ENCODE measurements around the gene SLC35E1.

The SLC35E1 gene

DNA sequence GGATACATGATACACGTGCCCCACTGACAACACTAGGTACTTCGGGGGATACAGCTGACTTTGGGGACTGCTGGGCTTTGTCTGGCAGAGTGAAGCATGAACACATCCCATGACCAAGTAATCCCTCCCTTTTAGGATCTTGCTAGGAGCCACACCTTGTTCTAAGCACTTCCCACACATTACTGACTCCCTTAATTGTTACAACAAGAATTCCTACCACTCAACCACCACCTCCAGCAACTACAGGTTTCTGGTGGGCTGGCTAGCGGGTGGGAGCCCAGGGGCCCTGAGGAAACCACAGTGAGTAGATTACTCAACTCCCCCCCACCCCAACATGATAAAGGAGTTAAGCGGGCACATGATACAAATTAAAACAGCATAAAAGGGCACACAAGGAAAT, 7.2 kb upstream of the SLC35E1 start:
- H3K4me1 ChIP-seq (ENCODE audit: insufficient read depth, poor library complexity, severe bottlenecking): peaks cover 7% of the 10 kb centered on the region
- no peaks in the 10 kb centered on the region for H3K9me3 ChIP-seq (ENCODE audit: severe bottlenecking)
- H3K36me3 ChIP-seq (ENCODE audit: low read depth): peaks cover 23% of the 10 kb centered on the region
- no peaks in the 10 kb centered on the region for H3K27me3 ChIP-seq (ENCODE audit: insufficient read depth, poor library complexity, severe bottlenecking)
- ATAC-seq (ENCODE audit: low read depth) (no peak), DNase-seq (ENCODE audit: low spot score) (no peak)
- H3K4me3 ChIP-seq (ENCODE audit: severe bottlenecking): no peak overlapping the region
- no peak overlapping the region for H3K27ac ChIP-seq (ENCODE audit: poor library complexity, severe bottlenecking)
- no peak for TF ChIP-seq CTCF (IDR thresholded peaks at IDR 0.05; ENCODE audit: poor library complexity, severe bottlenecking)

- H3K27me3 ChIP-seq (ENCODE audit: insufficient read depth, poor library complexity, severe bottlenecking): no peaks in the 10 kb centered on the region
- H3K27ac ChIP-seq (ENCODE audit: poor library complexity, severe bottlenecking): no peak overlapping the region
- H3K4me3 ChIP-seq (ENCODE audit: severe bottlenecking): no peak overlapping the region
- TF ChIP-seq CTCF (IDR thresholded peaks at IDR 0.05; ENCODE audit: poor library complexity, severe bottlenecking): no peak
- ATAC-seq (ENCODE audit: low read depth): no peak
- no peak for DNase-seq (ENCODE audit: low spot score)
- no peaks in the 10 kb centered on the region for H3K9me3 ChIP-seq (ENCODE audit: severe bottlenecking)
- peaks cover 23% of the 10 kb centered on the region for H3K36me3 ChIP-seq (ENCODE audit: low read depth)
- H3K4me1 ChIP-seq (ENCODE audit: insufficient read depth, poor library complexity, severe bottlenecking): peaks cover 4% of the 10 kb centered on the region
Observed at GRCh38 chr19:16577531-16577985, 5.3 kb upstream of the SLC35E1 start.

GRCh38 chr19:16576690-16577530, 4.7 kb upstream of the SLC35E1 start:
- Histone ChIP-seq H3K9me3 (ENCODE audit: severe bottlenecking) (no peaks in the 10 kb centered on the region), H3K36me3 (ENCODE audit: low read depth) (peaks cover 23% of the 10 kb centered on the region), H3K27ac (ENCODE audit: poor library complexity, severe bottlenecking) (no peak overlapping the region), H3K4me3 (ENCODE audit: severe bottlenecking) (no peak overlapping the region), H3K4me1 (ENCODE audit: insufficient read depth, poor library complexity, severe bottlenecking) (peaks cover 4% of the 10 kb centered on the region), H3K27me3 (ENCODE audit: insufficient read depth, poor library complexity, severe bottlenecking) (no peaks in the 10 kb centered on the region)
- DNase-seq (ENCODE audit: low spot score): no peak
- ATAC-seq (ENCODE audit: low read depth): no peak
- TF ChIP-seq CTCF (IDR thresholded peaks at IDR 0.05; ENCODE audit: poor library complexity, severe bottlenecking): no peak

DNA sequence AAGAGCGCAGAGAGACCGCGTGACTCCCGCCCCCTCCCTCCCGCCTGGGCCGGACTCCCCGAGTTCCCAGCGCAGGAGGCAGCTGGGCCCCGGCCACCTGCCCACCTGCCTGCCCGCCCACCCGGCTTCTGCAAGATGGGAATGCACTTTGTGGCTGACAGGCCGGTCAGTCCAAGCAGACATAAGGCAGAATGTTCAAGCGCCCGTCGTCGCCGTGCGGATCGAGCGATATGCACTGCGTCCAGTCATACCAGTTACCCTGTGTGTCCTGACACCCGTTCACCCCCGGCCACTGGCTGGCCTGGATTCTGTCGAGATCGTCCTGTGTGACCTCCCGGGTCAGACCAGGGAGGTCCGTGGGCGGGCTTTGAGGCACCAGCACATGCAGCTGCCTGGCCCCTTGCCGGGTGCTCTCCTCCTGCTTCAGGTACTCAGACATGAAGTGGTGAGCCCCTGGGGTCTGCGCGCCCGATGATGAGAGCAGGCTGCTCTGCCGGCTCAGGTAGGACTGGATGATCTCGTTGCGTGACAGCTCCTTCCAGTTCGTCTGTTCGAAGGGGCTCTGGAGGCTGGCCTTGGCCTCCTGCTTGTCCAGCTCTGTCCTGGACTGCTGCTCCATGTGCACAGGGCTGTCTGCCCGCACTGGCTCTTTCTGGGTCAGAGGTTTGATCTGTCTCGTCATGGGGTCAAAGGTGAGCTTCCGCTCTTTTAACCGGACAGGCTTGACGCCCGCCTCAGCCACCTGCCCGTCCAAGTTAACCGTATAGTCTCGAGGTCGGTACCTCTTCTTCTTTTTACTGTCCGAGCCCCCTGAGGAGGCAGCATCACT, 3.9 kb upstream of the SLC35E1 start:
- Histone ChIP-seq H3K9me3 (ENCODE audit: severe bottlenecking) (no peaks in the 10 kb centered on the region), H3K4me1 (ENCODE audit: insufficient read depth, poor library complexity, severe bottlenecking) (peaks cover 4% of the 10 kb centered on the region), H3K4me3 (ENCODE audit: severe bottlenecking) (no peak overlapping the region), H3K27ac (ENCODE audit: poor library complexity, severe bottlenecking) (no peak overlapping the region), H3K27me3 (ENCODE audit: insufficient read depth, poor library complexity, severe bottlenecking) (no peaks in the 10 kb centered on the region), H3K36me3 (ENCODE audit: low read depth) (peaks cover 23% of the 10 kb centered on the region)
- no peak for ATAC-seq (ENCODE audit: low read depth)
- TF ChIP-seq CTCF (IDR thresholded peaks at IDR 0.05; ENCODE audit: poor library complexity, severe bottlenecking): no peak
- DNase-seq (ENCODE audit: low spot score): no peak
